BE2C (cell line): ENCODE measurements around the gene RAB11FIP4.
A peak's percentile ranks its signal among the peaks of the same experiment; 100 is the strongest.

Source experiments
- DNase-seq: peaks from one replicate; pipeline ENCODE4 v3.0.0-alpha.2; 2020
- H3K27me3 ChIP-seq: fragments of 250-450 bp; sonication (Bioruptor Pico); 2 replicates; pipeline ENCODE4 v1.5.1; 2020; ENCODE audit warnings: mild to moderate bottlenecking
- H3K36me3 ChIP-seq: fragments of 250-450 bp; sonication (Bioruptor Pico); 2 replicates; pipeline ENCODE4 v1.5.1; 2020; ENCODE audit warnings: mild to moderate bottlenecking
- H3K4me1 ChIP-seq: fragments of 250-450 bp; sonication (Bioruptor Pico); 2 replicates; pipeline ENCODE4 v1.5.1; 2020
- H3K4me3 ChIP-seq: 2 replicates; pipeline ENCODE4 v1.5.1; 2011; ENCODE audit warnings: low read depth, low read length
- H3K9me3 ChIP-seq: fragments of 250-450 bp; sonication (Bioruptor Pico); 2 replicates; pipeline ENCODE4 v1.5.1; 2020
- TF ChIP-seq, protein P1 (sequence below): IDR thresholded peaks from 2 replicates; pipeline ENCODE4 v1.5.1; 2012; ENCODE audit warnings: mild to moderate bottlenecking, low read depth, low read length

Gene RAB11FIP4

DNA sequence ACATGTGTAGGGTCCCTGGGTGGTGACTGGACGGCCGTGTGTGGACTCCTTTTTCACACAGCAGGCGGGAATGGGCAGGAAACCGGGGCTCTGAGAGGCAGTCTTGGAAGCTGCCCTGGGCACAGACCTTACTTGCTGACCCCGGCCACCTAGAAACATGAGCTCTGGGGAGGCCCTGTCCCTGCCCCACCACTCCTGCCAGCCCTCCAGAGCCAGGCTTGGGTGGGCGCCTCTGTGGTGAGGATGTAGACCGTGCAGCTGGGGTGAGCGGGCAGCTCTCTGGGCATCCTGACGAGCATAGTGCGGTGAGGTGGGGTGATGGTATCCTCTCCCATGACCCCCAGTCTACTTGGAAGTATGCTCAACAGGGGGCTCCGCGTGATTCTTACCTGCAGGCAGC is 121.3 kb downstream of the RAB11FIP4 start:
- Histone ChIP-seq H3K9me3 (no peaks in the 10 kb centered on the region), H3K36me3 (no peaks in the 10 kb centered on the region), H3K4me3 (no peak overlapping the region), H3K4me1 (no peaks in the 10 kb centered on the region), H3K27me3 (no peaks in the 10 kb centered on the region)
- no peak for DNase-seq
- TF ChIP-seq, protein P1, sequence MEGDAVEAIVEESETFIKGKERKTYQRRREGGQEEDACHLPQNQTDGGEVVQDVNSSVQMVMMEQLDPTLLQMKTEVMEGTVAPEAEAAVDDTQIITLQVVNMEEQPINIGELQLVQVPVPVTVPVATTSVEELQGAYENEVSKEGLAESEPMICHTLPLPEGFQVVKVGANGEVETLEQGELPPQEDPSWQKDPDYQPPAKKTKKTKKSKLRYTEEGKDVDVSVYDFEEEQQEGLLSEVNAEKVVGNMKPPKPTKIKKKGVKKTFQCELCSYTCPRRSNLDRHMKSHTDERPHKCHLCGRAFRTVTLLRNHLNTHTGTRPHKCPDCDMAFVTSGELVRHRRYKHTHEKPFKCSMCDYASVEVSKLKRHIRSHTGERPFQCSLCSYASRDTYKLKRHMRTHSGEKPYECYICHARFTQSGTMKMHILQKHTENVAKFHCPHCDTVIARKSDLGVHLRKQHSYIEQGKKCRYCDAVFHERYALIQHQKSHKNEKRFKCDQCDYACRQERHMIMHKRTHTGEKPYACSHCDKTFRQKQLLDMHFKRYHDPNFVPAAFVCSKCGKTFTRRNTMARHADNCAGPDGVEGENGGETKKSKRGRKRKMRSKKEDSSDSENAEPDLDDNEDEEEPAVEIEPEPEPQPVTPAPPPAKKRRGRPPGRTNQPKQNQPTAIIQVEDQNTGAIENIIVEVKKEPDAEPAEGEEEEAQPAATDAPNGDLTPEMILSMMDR = no peak

DNA sequence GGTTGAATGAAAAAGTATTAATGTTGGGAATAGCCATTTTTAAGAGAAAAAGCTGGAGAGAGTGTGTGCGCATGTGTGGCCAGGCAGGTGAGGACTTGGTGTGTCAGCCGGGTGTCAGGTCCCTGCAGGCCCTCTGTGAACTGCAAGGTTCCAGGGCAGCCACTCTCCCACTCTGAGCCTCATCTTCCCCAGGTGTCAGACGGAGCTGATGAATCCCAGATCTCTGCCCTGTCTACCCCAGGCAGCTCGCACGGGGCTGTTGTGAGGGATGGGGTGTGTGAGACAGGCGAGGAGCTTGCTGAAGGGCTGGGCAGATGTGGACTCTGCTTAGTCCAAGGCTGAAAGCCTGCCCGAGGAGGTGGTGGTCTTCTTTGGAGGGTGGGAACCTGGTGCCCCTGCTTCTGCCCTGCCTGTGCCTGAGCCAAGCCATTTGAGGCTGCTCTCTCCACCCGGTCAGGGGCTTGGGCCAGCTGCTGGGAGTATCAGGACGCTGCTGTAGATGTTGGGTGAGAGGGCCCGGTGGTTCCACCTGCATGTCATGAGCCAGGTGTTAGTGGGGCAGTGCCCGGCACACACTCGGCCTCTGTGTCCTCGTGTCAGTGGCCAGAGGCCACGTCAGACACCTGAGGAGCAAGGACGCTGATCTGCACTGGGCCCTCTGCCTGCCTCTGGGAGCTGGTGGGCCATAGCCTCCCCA is 122.4 kb downstream of the RAB11FIP4 start:
- no peak overlapping the region for H3K4me3 ChIP-seq
- H3K27me3 ChIP-seq = no peaks in the 10 kb centered on the region
- H3K36me3 ChIP-seq = no peaks in the 10 kb centered on the region
- no peak for DNase-seq
- no peaks in the 10 kb centered on the region for H3K9me3 ChIP-seq
- no peaks in the 10 kb centered on the region for H3K4me1 ChIP-seq
- TF ChIP-seq, protein P1 = no peak

DNA sequence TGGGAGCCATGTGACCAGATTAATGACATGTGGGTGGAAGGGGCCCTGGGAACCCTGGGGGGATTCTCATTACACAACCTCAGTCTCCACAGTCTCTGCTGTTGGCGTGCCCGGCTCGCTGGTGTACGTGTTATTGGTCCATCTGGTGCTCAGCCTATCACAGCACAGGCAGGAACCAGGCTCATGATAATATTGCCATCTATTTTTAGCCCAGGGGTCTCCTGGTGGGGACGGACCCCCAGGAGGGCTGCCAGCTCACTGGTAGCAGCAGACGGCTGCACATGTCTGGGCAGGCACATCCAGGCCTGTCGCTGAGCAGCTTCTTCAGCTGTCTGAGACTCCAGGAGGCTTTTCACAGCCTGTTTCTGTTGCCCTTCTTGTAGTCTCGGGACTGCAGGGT is 123.8 kb downstream of the RAB11FIP4 start:
- Histone ChIP-seq H3K36me3 (no peaks in the 10 kb centered on the region), H3K27me3 (no peaks in the 10 kb centered on the region), H3K4me1 (no peaks in the 10 kb centered on the region), H3K9me3 (no peaks in the 10 kb centered on the region), H3K4me3 (no peak overlapping the region)
- TF ChIP-seq, protein P1 = no peak
- DNase-seq = no peak

DNA sequence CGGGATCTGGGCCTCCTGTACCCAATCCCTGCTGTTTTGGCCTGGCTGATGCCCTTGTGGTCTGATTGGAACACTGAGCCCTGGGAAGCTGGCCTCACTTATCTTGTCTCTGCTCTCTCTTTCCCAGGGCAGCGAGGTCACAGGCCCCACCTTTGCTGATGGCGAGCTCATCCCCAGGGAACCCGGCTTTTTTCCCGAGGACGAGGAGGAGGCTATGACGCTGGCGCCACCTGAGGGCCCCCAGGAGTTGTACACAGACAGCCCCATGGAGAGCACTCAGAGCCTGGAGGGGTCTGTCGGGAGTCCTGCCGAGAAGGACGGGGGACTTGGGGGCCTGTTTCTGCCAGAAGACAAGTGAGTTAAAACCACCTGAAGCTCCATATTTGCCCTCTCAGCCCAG is 126.0 kb downstream of the RAB11FIP4 start:
- H3K4me3 ChIP-seq = no peak overlapping the region
- no peaks in the 10 kb centered on the region for H3K27me3 ChIP-seq
- TF ChIP-seq, protein P1 = peak; percentile 37
- peak; percentile 43 for DNase-seq
- H3K36me3 ChIP-seq = no peaks in the 10 kb centered on the region
- H3K9me3 ChIP-seq = no peaks in the 10 kb centered on the region
- H3K4me1 ChIP-seq = no peaks in the 10 kb centered on the region

DNA sequence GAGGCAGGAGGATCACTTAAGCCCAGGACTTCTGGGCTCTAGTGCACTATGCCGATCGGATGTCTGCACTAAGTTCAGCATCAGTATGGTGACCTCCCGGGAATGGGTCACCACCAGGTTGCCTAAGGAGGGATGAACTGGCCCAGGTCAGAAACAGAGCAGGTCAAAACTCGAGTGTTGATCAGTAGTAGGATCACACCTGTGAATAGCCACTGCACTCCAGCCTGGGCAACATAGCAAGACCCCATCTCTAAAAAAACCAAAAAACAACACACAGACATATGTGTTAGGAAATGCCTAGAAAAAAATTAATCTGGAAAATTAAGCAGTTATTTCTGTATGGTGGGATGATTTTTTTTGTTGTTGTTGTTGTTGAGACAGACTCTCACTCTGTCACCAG is 127.0 kb downstream of the RAB11FIP4 start:
- H3K27me3 ChIP-seq = no peaks in the 10 kb centered on the region
- no peaks in the 10 kb centered on the region for H3K9me3 ChIP-seq
- H3K4me3 ChIP-seq = no peak overlapping the region
- TF ChIP-seq, protein P1 = no peak
- DNase-seq = no peak
- no peaks in the 10 kb centered on the region for H3K4me1 ChIP-seq
- H3K36me3 ChIP-seq = no peaks in the 10 kb centered on the region

DNA sequence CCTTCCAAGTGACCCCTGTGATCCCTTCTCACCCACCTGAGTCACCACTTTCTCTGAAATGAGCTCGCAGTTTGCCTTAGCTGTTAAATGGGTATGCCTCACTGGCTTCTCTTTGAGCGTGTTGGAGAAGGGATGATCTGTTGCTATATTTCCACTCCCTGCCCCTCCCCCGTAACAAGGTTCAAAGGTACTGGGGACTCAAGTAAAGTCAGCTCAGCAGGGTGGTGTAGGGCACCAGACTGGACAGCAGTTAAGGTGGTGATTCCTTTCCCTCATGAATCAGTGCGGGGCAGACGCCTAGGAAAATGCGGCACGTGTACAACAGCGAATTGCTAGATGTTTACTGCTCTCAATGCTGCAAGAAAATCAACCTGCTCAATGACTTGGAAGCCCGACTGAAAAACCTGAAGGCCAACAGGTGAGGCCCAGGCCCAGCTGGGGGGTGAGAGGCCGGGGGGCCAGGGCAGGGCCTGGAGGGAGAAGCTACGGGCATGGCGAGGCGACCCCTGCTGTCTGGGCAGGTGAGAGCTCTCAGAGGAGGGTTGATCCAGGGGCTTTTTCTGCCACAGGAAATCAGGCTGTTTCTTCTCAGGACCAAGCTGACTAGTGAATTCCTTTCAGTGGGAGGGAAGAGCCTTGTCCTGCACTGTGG is 130.3 kb downstream of the RAB11FIP4 start:
- TF ChIP-seq, protein P1 = no peak
- no peaks in the 10 kb centered on the region for H3K36me3 ChIP-seq
- no peaks in the 10 kb centered on the region for H3K27me3 ChIP-seq
- no peak for DNase-seq
- H3K4me3 ChIP-seq = no peak overlapping the region
- H3K4me1 ChIP-seq = no peaks in the 10 kb centered on the region
- no peaks in the 10 kb centered on the region for H3K9me3 ChIP-seq
